SKM-1 treated with dmso at 0.1 percent for 144 hours (cell line): ENCODE data around the gene OSBPL5.

Source experiments
- DNase-seq: peaks from one replicate; lab custom pipeline; 2025; ENCODE audit not compliant: unreplicated experiment; lab: John Stamatoyannopoulos, UW

OSBPL5 gene

DNA sequence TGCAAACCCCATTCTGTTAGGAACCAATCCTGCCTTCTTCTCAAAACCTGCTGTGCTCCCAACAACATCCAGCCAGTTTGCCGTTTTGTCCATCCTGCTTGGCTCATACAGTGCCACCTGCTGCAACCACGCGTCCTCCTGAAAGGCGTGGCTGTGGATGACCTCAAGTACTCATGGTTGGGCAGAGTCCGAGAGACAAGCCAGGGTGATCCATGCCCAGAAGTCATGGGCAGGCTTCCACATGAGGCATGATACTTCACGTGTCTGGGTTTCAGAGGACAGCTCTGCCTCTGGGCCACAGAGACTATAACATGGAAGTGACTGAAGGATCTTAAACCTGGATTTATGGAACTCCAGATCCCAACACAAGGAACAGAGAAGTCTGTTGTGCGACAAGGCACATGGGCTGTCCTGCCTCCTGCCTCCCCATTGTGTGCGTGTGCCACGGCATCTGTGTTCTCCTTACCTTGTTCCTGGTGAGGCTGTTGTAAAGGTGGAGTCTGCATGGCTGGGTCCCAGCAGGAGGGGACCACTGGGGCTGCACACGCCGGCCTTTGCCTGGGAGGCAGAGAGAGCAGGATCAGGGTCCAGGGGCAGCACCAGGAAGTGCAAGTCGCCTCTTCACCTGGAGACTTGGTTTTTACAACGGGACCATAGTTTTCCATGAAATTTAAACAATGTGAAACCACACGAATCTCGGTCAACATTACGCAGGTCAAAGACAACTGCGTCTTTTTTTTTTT lies 123.2 kb downstream of the OSBPL5 start:
- DNase-seq, result no peak

GRCh38 chr11:3040881-3041280 lies 124.2 kb downstream of the OSBPL5 start:
- no peak for DNase-seq

- no peak for DNase-seq
These were observed 127.2 kb downstream of the OSBPL5 start for GRCh38 chr11:3037945-3038271.
